Fibroblast of skin of right quadriceps (primary cell): ENCODE results near the gene FAM118A.
"Not testable (repeated sequence)": the region's sequence is repeated elsewhere in the genome, so short reads cannot be mapped to it uniquely, and the experiment has no call there.

Experiments used
- DNase-seq: peaks from one replicate; pipeline ENCODE4 v3.0.0-alpha.2; 2013

FAM118A gene

DNA sequence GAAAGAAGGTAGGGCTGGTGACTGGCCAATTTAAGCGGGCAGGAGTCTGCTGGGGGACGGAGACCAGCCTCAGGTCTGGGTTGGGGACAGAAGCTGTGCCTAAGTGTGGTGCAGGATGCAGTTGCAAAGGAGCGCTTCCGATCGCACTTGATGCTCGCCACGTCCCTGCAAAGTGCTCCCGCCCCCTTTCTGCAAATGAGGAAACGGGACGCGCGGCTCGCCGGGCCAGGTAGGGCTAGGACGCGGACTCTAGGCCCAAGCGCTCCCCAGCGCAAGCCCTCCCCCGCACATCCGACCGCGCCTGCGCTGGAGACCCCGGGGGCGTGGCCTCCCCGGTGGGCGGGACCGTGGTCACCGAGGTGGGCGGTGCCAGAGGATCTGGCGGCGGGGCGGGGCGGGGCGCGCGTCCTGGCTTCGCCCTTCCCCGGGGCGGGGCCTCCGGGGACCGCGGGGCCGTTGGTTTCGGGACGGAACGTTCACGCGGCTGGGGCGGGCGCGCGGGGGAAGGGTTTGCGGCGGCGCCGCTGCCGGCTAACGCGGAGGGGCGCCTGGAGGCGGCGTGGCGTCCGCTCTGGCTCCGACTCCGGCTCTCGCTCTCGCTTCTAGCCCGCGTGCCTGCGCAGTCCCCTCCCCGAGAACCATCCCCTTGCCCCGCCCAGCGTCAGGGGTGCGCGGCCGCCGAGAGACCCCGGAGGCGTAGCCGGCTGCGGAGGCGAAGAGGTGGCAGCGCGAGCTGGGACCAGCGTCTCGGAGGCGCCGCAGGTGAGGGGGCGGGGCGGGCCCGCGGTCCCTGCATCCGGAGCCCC is at the start of gene FAM118A:
Gene FAM118A (plus strand): TSS at position 513 of the 806 bp plus-strand sequence. CDS start 12,446 bp downstream, outside the sequence.
- DNase-seq = peak; percentile 93

DNA sequence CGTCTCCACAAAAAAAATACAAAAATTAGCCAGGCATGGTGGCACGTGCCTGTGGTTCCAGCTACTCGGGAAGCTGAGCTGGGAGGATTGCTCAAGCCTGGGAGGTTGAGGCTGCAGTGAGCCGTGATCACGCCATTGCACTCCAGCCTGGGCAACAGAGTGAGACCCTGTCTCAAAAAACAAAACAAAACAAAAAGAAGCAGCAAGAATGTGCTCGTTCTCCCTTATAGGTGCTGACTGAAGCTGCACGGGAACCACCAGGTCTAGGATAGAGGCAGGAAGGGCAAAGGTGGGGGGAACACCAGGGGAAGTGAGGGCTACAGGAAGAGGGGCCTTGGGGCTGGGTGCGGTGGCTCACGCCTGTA is 49.4 kb upstream of the FAM118A start:
- DNase-seq = not testable (repeated sequence)

DNA sequence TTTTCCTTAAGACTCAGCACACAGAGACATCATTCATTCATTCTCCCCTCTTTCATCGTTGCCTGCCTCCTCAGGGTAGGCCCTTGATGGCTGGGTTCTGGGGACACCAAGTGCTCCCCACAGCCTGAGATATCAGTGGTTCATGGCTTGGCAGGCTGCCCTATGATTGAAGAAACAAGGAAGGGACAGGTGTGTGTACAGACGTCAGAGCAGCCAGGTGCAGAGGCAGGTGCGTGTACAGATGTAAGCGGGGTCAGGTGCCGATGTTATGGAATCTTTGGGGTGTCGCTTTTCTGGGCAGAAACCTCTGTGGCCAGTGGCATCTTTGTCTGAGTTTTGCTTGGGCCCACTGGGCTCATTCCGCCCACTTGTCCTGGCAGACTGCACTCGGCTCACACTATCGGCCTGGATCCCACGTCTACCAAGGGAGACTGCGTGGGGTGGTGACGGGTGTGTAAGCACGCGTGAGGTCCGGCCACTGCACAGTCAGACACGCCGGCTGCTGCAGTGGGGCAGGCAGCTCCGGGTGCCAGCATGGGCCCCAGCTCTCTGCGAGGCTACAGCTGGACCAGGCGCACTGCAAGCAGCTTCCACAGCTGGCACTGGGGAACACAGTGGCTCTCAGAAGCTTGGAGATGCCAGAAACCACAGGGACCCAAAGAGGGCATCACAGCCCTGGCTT is 48.2 kb upstream of the FAM118A start:
- DNase-seq = no peak

DNA sequence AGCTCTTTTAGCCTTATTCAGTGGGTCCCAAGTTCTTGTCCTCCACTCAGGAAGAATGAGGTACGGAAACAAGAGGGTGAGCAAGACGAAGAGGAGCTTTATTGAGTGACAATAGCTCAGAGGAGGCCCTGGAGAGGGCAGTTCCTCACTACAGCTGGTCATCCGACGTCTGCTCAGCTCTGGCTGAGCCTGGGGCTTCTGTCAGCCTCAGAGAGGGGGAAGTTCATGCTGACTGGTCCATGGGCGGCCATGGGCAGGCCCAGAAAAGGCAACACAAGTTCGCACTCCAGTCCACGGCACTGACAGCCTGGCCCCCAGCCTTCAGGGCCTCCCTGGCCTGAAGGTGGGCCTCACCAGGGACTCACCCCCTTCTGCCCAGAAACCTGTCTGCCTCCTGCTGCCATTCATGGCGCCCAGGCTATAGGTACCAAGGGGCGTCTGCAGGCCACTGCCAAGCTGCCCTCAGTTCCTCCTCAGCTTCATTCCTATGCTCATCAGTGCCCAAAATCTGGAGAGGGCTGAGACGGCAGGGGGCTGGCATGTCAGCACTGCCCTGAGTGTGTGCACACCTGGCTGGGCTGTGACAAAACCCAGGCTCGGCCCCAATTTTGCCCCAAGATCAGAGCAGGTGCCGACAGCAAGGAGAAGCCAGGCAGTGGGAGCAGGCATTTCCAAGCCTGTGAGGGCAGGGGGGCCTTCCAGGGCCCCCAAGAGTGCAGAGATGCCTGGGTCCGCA is 47.4 kb upstream of the FAM118A start:
- DNase-seq = no peak

DNA sequence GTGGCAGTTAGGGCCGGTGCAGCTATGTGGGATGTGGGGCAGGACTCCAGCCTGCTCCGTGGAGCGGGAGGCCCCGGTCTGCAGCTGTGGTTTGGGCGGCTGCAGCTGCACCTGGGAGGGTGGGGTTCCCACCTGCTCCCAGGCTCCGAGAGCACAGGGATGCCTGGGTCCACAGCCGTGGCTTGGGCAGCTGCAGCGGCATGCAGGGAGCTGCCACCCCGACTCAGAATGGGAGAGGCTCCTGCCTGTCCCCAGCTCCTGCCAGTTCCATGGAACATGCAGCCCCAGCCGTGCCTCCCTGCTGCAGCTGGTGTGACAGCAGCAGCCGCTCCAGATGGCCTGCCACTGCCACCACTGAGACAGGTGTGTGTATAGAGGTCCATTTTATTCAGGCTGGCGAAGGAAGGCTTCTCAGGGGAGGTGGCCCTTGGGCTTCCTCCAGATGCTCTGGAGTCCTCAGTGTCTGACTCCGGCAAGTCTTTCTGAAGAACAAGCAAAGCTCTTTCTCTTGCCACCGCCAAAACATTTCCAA is 46.7 kb upstream of the FAM118A start:
- no peak for DNase-seq

DNA sequence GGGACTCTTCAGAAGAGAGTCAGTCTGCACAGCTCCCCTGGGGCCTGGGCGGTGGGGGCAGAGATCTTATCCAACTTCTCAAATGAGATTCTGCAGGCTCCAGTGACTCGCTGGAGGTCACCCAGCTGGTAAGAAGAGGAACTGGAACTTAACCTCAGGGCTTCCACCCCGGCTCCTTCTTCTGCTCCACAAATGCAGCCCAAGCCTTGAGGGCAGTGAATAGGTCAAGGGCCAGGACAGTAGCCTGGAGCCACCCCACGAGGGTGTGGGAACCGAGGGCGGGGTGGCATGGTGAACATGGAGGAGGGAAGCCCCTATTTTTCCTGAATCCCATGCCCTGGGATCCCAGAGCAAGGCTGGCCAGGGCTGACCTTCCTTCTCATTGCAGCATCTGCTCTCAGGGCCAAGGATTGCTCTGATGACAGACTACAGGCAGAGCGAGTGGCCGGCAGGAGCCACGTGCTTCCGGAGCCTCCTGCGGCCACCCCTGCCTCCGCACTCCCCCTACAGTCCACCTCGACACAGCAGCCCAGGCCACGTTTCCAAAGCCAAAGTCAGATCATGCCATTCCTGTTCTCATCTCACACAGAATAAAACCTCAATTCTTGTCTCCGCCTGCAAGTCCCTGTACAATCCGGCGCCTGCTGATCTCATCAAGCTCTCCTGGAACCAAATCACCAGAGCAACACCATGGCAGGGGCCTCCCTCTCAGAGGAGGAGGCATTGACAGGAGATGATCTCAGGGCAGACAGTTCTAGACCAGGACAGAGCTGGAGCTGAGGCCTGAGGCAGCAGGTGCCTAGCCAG is 46.1 kb upstream of the FAM118A start:
- DNase-seq = peak; percentile 47

DNA sequence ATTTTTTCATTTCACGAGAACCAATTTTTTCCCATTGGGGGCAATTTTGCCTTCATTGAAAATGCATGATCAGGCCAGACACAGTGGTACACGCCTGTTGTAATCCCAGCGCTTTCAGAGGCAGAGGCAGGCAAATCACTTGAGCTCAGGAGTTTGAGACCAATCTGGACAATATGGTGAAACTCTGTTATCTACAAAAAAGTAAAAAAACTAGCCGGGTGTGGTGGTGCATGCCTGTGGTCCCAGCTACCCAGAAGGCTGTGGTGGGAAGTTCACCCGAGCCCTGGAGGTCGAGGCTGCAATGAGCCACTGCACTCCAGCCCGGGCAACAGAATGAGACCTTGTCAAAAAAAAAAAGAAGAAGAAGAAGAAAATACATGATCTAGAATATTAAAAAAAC is 44.2 kb upstream of the FAM118A start:
- DNase-seq = no peak

DNA sequence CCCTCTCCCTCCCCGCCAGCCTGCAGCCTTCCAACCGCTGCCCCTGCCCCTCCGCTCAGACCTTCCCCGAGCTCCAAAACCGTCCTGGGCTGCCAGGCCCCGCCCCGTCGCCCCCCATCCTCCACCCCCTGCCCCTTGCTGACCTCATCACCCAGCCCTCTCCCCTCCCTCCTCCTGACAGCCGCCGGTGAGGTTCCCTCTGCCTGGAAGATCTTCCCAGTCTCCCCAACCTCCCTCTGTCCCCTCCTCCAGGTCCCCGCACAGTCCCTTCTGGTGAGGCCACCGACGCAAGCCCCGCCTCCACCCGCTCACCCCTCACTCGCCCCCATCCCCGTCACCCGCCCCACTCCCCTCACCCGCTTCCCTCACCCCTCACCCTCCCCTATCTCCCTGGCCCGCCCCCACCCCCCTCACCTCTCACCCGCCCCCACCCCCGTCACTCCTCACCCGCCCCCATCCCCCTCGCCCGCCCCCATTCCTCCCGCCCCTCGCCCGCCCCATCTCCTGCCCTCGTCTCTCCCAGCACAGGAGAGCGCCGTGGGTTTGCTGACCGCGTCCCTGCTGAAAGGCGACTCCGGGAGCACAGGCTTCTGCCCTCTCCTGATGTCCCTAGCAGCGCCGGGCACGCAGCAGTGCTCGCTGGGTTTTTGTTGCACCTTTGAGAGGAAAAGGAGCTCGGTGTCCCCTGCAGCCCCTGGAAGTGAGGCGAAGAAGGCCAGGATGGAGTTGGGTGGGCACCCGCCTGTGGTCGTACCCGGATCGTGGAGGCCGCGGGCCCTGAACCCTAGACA is 41.4 kb upstream of the FAM118A start:
- DNase-seq = no peak

DNA sequence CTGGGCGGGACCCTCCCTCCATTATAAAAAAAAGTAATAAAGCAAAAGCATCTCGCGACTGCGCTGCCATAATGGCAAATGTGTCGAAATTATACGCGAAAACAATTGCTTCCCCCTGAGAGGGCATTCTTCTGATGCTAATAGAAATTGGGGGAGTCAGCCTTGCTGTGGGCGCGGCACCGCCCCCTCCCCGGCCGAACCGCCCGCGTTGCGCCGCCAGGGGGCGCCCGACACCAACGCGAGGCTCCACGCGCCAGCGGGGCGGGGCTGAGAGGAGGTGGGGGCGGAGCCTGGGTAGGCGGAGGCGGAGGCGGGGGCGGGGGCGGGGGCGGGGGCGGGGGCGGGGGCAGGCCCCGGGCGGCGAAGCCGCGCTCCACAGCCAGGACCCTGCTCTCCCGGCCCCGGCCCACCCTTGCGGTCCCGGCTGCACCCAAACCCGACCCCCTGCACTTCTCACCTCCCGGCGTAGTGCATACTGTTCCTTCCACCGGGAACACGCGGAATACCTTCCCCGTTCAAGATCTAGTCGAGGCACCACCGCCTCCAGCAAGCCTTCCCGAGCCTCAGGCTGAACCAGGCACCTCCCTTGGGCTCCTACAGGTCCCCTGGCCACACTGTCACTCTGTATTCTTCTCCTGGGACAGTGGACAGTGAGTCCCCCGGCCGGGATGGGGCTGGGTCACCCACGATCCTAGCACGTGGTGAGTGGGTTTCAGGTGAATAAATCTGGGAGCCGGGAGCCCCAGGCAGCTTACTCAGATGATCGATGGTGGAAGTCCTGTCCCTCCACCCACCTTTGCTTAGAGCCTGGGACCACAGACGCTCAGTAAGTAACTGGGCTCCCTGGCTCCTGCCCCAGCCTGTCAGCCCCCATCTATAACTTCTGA is 40.5 kb upstream of the FAM118A start:
- DNase-seq = peak; percentile 74

DNA sequence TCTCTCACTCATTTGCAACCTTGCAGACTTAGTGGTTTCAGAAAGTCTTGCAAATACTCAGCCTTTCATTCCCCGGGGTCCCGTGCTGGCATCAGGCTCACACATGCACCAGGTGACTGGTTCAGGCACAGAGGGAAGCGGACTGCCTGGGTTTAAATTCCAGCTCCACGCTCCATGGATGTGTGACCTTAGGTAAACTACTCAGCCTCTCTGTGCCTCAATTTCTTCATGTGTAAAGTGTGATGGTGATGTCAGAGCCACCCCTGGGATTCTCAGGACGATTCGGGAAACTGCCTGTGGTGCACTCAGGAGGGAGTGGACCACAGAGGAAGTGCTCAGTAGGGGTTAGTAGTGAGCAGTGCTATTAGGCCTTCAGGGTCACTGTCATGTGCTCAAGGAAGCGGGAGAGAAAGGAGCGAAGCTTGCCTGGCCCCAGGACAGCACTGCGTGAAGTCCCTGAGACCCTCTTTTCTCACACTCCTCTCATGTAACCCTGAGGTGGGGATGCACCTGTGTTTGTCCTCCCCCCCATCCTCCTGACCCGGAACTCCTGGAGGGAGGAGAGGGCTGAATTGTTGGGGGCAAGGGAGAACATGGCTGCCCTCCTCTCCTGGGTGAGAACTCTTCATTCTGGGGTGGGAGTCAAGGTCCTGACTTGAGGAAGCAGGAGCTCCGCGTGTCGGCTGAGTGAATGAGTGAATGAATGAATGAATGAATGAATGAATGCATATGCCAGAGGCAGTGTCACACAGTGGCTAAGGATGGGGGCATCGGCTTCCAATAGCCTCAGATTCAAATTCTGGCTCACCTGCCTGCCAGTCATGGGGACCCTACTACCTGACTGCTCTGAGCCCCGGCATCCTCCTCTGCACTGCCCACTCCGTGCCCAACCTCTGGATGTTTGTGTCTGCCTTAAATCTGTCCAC is 39.4 kb upstream of the FAM118A start:
- no peak for DNase-seq

DNA sequence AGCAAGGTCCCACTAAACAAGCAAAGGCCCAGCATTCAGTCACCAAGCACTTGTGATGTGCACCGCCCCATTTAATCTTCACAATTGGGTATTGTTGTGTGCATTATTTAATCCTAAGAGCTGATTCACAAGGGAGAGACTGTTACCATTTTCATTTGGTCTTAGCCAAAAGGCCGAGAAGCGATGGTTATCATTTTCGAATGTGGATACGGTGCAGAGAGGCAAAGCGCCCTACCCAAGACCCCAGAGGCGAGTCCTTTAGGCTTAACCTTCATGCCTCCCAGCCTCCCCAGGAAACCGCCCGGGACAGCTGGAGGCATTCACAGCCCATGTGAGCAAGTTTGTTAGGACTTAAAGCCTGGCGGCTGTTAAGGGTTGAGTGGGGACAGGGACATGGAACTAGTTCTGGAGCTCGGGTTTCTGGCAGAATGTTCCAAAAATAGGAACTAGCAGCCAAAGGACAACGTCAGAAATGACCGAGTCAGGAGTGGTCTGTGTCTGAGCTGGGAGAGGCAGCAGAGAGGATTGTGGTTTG is 38.0 kb upstream of the FAM118A start:
- no peak for DNase-seq

DNA sequence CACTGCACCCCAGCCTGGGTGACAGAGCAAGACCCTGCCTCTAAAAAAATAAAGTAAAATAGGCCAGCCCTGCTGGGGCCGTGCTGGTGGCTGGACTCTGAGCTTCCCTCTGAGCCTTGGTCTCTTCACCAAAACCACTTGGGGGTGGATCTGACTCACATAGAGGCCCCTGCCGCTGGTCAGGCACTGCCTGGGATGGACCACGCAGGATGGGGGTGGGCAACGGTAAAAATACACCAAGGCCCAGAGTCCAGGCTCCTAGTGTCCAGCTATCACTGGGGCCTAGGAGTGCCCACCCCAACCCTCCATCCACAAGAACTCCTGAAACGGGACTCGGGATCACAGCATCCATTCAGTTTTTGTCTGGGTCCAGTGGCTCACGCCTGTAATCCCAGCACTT is 37.2 kb upstream of the FAM118A start:
- DNase-seq = no peak

DNA sequence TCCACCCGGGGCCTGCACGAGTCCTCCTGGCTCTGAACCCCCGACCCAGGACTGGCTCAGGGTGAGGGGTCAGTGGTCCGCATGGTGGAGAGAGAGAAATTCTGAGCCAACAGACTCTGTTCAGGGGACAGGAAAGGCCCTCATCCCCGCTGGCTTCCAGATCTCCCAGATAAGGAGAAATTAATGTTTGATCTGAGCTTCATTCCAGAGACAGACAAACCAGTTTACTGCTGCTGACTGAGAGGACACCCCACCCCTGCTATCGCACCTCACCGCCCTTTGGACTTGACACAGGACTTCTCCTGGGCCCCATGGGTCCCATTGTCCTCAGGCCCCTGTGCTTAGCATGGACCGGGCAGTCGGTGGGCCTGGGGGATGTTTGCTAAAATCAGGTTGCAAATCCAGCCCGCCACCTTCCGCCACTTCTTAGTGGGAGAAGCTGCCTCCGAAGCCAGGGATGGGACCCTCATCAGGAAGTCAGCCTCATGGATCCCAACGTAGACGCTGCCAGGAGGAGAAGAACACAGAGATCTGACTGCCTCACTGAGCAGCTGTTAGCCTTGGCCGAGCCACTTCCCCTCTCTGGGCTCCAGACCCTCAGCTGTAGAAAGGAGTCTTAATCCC is 36.2 kb upstream of the FAM118A start:
- DNase-seq = no peak

DNA sequence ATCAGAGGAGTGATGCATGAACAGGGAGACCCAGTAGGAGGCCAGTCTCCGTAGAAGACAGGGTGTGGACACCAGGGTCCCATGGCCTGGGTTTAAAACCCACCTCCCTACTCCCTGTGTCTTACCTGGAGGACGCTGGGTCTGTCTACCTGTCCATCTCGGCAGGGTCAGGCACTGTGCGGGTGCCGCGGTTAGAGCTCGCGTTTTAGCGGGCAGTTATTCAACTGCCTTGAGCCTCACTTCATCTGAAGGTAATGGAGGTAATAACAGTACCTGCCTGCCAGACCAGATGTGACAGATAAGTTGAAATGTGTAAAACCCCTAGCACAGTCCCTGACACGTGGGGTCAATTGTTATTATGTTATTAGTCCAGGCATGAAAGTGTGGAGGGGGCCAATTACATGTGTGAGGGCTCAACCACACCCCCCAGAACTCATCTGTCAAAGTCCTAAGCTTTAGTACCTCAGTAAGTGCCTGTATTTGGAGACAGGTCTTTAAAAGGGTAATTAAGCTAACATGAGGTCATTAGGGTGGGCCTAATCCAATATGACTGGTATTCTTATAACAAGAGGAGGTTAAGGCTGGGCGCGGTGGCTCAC is 33.1 kb upstream of the FAM118A start:
- DNase-seq = no peak

DNA sequence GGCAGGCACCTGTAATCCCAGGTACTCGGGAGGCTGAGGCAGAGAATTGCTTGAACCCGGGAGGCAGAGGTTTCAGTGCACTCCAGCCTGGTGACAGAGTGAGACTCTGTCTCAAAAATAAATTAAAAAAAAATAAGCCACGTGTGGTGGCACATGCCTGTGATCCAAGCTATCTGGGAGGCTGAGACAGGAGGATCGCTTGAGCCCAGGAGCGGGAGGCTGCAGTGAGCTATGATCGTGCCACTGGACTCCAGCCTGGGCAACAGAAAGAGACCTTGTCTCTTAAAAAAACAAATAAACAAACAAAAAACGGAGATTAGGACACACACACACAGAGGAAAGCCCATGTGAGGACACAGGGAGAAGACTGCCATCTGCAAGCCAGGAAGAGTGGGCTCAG is 32.0 kb upstream of the FAM118A start:
- not testable (repeated sequence) for DNase-seq

DNA sequence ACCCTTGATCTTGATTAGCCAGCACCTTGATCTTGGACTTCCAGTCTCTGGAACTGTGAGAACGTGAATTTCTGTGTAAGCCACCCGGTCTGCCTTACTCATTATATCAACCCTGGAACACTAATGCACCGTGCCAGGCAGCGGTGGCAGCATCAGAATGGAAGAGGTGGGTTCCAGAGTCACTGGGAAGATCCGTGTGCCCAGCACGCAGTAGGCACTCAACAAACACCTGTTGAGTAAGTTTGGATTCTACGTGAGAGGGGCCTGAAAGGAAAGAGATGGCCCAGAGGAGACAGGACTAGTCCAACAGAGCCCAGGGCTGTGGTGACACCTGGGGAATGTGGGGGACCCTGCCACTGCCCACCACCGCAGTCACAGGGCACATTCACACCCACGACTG is 31.6 kb upstream of the FAM118A start:
- no peak for DNase-seq

DNA sequence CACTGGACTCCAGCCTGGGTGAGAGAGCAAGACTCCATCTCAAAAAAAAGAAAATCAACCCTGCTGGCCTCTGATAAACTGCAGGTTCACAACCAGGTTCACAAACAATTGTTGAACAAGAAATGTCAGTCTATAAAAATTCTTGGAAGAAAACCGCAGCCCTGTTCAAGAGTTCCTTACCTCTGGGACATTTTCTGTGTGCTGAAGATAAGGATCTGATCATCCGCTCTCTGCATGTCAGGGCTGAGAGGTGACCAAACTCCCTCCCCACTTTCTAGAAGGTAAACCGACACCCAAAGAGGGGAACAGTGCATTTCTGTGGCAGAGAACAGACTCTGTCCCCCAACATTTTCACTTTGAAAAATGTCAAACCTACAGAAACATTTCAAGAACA is 29.1 kb upstream of the FAM118A start:
- no peak for DNase-seq

DNA sequence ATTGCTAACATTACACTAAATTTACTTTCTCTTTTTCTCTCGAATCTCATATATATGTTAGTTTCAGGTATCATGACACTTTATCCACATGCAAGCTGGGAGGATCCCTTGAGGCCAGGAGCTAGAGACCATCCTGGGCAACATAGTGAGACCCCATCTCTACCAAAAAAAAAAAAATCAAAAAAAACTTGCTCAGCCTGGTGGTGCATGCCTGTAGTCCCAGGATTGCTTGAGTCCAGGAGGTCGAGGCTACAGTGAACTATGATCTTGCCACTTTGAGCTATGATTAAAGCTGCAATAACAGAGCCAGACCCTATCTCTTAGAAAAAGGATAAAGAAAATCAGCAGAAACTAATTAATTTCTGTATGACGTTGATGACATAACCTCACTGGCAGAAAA is 28.7 kb upstream of the FAM118A start:
- no peak for DNase-seq
